ENCODE data around the gene OR7G1. TPM values are rescaled to one million over a fixed set of nuclear protein-coding genes. Genes with fewer than 3 reads are reported as not detected.

OR7G1 gene
- total RNA-seq, 1 donor from 2014 or later = not detected

DNA sequence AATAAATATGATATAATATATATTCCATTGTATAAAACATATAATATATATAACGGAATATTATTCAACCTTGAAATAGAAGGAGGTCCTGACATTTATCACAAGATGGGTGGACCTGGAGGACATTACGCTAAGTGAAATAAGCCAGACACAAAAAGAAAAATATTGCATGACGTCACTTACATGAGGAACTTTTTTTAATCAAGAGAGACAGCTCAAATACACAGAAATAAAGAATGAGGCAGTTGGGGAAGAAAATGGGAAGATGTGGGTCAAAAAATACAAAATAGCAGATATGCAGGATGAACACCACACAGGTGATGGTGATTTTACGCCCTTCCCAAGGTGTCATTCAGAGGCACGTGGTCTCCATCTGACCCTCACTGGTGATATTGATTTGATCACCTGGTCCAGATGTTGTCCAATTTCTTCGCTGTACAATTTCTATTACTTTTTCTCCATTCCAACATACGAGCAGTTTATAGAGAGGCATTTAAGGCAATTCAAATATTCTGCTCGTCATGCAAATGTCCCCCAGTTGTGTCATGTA lies 24.1 kb upstream of the OR7G1 start:
- peaks cover 17% of the 10 kb centered on the region for H3K4me1 Mint-ChIP-seq (ENCODE audit: low read depth)

GRCh38 chr19:9132422-9132821 lies 16.9 kb upstream of the OR7G1 start:
- Mint-ChIP-seq H3K9me3 (no peaks in the 10 kb centered on the region), H3K27ac (no peak overlapping the region), H3K36me3 (ENCODE audit: low read depth) (no peaks in the 10 kb centered on the region), H3K4me1 (ENCODE audit: low read depth) (peaks cover 6% of the 10 kb centered on the region), H3K27me3 (ENCODE audit: low read depth) (no peaks in the 10 kb centered on the region), H3K4me3 (ENCODE audit: low read depth) (no peak overlapping the region)
- intact Hi-C loops (cut with micrococcal nuclease) = no loop called here
- DNase-seq (ENCODE audit: low spot score) = no peak

More for the DNA sequence above, 24.1 kb upstream of the OR7G1 start:
- Mint-ChIP-seq H3K27me3 (ENCODE audit: low read depth) (no peaks in the 10 kb centered on the region), H3K36me3 (ENCODE audit: low read depth) (peaks cover 39% of the 10 kb centered on the region), H3K4me3 (ENCODE audit: low read depth) (peak overlapping the region; percentile 94), H3K9me3 (peaks cover 23% of the 10 kb centered on the region), H3K27ac (peak overlapping the region; percentile 95)
- intact Hi-C loops (cut with micrococcal nuclease) = loop anchor here (1.0 to 5.0 kb wide), 3 partner anchors 173 to 651 kb away; partner anchors contain the start of gene ZNF561
- no peak for DNase-seq (ENCODE audit: low spot score)

- Mint-ChIP-seq H3K36me3 (ENCODE audit: low read depth) (no peaks in the 10 kb centered on the region), H3K27ac (no peak overlapping the region), H3K9me3 (no peaks in the 10 kb centered on the region), H3K4me3 (ENCODE audit: low read depth) (no peak overlapping the region), H3K4me1 (ENCODE audit: low read depth) (peaks cover 2% of the 10 kb centered on the region), H3K27me3 (ENCODE audit: low read depth) (no peaks in the 10 kb centered on the region)
- DNase-seq (ENCODE audit: low spot score) = no peak
- intact Hi-C loops (cut with micrococcal nuclease) = no loop called here
Observed at GRCh38 chr19:9130965-9131364, 15.4 kb upstream of the OR7G1 start.

- H3K4me1 Mint-ChIP-seq (ENCODE audit: low read depth) = peaks cover 2% of the 10 kb centered on the region
- DNase-seq (ENCODE audit: low spot score) = no peak
- H3K27me3 Mint-ChIP-seq (ENCODE audit: low read depth) = no peaks in the 10 kb centered on the region
- peaks cover 5% of the 10 kb centered on the region for H3K9me3 Mint-ChIP-seq
- intact Hi-C loops (cut with micrococcal nuclease) = no loop called here
- H3K27ac Mint-ChIP-seq = no peak overlapping the region
- H3K36me3 Mint-ChIP-seq (ENCODE audit: low read depth) = no peaks in the 10 kb centered on the region
- H3K4me3 Mint-ChIP-seq (ENCODE audit: low read depth) = no peak overlapping the region
Observed at GRCh38 chr19:9128171-9128570, 12.6 kb upstream of the OR7G1 start.

DNA sequence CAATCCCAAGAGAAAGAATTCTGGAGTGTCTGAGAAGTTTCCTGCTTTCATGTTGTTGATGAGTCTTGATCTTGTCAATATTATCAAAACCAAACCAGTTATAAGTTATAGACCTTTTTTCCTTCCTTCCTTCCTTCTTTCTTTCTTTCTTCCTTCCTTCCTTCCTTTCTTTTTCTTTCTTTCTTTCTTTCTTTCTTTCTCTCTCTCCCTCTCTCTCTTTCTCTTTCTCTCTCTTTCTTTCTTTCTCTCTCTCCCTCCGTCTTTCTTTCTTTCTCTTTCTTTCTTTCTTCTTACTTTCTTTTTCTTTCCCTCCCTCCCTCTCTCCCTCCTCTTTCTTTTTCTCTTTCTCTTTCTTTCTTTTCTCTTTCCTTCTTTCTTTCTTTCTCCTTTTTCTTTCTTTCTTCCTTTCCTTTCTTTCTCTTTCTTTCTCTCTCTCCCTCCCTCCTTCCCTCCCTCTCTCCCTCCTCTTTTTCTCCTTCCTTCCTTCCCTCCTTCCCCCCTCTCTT lies 11.4 kb upstream of the OR7G1 start, which contains the start of gene OR7G3:
Gene OR7G3 (minus strand): TSS at position 51 of the 506 bp plus-strand sequence. CDS start 0 bp downstream, at position 51.
- H3K36me3 Mint-ChIP-seq (ENCODE audit: low read depth) = no peaks in the 10 kb centered on the region
- peaks cover 6% of the 10 kb centered on the region for H3K9me3 Mint-ChIP-seq
- intact Hi-C loops (cut with micrococcal nuclease) = no loop called here
- no peak within 1 kb of the TSS for H3K27ac Mint-ChIP-seq
- H3K4me3 Mint-ChIP-seq (ENCODE audit: low read depth) = no peak within 1 kb of the TSS
- peaks cover 2% of the 10 kb centered on the region for H3K4me1 Mint-ChIP-seq (ENCODE audit: low read depth)
- DNase-seq (ENCODE audit: low spot score) = no peak
- H3K27me3 Mint-ChIP-seq (ENCODE audit: low read depth) = no peaks in the 10 kb centered on the region

- H3K27me3 Mint-ChIP-seq (ENCODE audit: low read depth) = peaks cover 1% of the 10 kb centered on the region
- DNase-seq (ENCODE audit: low spot score) = no peak
- no peaks in the 10 kb centered on the region for H3K4me1 Mint-ChIP-seq (ENCODE audit: low read depth)
- no peak overlapping the region for H3K4me3 Mint-ChIP-seq (ENCODE audit: low read depth)
- intact Hi-C loops (cut with micrococcal nuclease) = no loop called here
- no peaks in the 10 kb centered on the region for H3K36me3 Mint-ChIP-seq (ENCODE audit: low read depth)
- H3K9me3 Mint-ChIP-seq = no peaks in the 10 kb centered on the region
- H3K27ac Mint-ChIP-seq = no peak overlapping the region
Observed at GRCh38 chr19:9116547-9116946, 984 bp upstream of the OR7G1 start.

GRCh38 chr19:9109959-9110358 lies 5.6 kb downstream of the OR7G1 start:
- no peaks in the 10 kb centered on the region for H3K27me3 Mint-ChIP-seq (ENCODE audit: low read depth)
- no peak overlapping the region for H3K27ac Mint-ChIP-seq
- H3K36me3 Mint-ChIP-seq (ENCODE audit: low read depth) = no peaks in the 10 kb centered on the region
- no peak for DNase-seq (ENCODE audit: low spot score)
- intact Hi-C loops (cut with micrococcal nuclease) = no loop called here
- no peaks in the 10 kb centered on the region for H3K9me3 Mint-ChIP-seq
- H3K4me3 Mint-ChIP-seq (ENCODE audit: low read depth) = no peak overlapping the region
- H3K4me1 Mint-ChIP-seq (ENCODE audit: low read depth) = no peaks in the 10 kb centered on the region

- H3K27me3 Mint-ChIP-seq (ENCODE audit: low read depth) = no peaks in the 10 kb centered on the region
- no peaks in the 10 kb centered on the region for H3K4me1 Mint-ChIP-seq (ENCODE audit: low read depth)
- no peak within 1 kb of the TSS for H3K27ac Mint-ChIP-seq
Observed at GRCh38 chr19:9107375-9107774, 8.2 kb downstream of the OR7G1 start, which contains the start of gene OR7G2. TSS of gene OR7G2 (minus strand) at chr19:9107475. CDS start at chr19:9103243, 4,232 bp downstream.

DNA sequence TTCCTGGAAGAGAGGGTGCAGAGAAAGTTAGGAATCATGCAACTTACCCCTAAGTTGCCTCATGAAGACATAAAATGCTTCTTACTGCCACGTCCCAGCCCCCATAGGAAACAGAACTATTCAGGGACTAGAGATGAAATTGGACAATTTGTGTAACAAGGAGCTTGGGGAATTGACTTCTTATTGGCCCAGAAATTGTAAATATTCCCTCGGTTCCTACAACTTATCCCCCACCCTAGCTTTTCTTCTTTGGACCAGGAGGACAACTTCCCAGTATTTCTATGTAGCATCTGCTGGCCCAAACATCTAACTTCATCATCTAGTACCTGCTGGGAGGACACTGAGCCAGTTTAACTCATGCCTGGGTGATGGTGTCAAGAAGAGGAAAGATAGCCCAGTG lies 28.8 kb downstream of the OR7G1 start, which contains the start of gene OR1M1:
Gene OR1M1 (plus strand): TSS at position 301 of the 400 bp plus-strand sequence. CDS start 6,184 bp downstream, outside the sequence.
- Mint-ChIP-seq H3K9me3 (no peaks in the 10 kb centered on the region), H3K4me3 (ENCODE audit: low read depth) (no peak within 1 kb of the TSS), H3K4me1 (ENCODE audit: low read depth) (no peaks in the 10 kb centered on the region), H3K27ac (no peak within 1 kb of the TSS), H3K27me3 (ENCODE audit: low read depth) (no peaks in the 10 kb centered on the region), H3K36me3 (ENCODE audit: low read depth) (no peaks in the 10 kb centered on the region)
- no peak for DNase-seq (ENCODE audit: low spot score)
- intact Hi-C loops (cut with micrococcal nuclease) = no loop called here

More at GRCh38 chr19:9107375-9107774, 8.2 kb downstream of the OR7G1 start, which contains the start of gene OR7G2:
- no peak within 1 kb of the TSS for H3K4me3 Mint-ChIP-seq (ENCODE audit: low read depth)
- no peaks in the 10 kb centered on the region for H3K9me3 Mint-ChIP-seq
- no peaks in the 10 kb centered on the region for H3K36me3 Mint-ChIP-seq (ENCODE audit: low read depth)
- no peak for DNase-seq (ENCODE audit: low spot score)
- intact Hi-C loops (cut with micrococcal nuclease) = no loop called here

GRCh38 chr19:9078651-9079050 lies 36.9 kb downstream of the OR7G1 start:
- H3K36me3 Mint-ChIP-seq (ENCODE audit: low read depth) = no peaks in the 10 kb centered on the region
- H3K4me1 Mint-ChIP-seq (ENCODE audit: low read depth) = no peaks in the 10 kb centered on the region
- no peak overlapping the region for H3K27ac Mint-ChIP-seq
- no peaks in the 10 kb centered on the region for H3K9me3 Mint-ChIP-seq
- DNase-seq (ENCODE audit: low spot score) = no peak
- H3K27me3 Mint-ChIP-seq (ENCODE audit: low read depth) = no peaks in the 10 kb centered on the region
- intact Hi-C loops (cut with micrococcal nuclease) = no loop called here
- no peak overlapping the region for H3K4me3 Mint-ChIP-seq (ENCODE audit: low read depth)

DNA sequence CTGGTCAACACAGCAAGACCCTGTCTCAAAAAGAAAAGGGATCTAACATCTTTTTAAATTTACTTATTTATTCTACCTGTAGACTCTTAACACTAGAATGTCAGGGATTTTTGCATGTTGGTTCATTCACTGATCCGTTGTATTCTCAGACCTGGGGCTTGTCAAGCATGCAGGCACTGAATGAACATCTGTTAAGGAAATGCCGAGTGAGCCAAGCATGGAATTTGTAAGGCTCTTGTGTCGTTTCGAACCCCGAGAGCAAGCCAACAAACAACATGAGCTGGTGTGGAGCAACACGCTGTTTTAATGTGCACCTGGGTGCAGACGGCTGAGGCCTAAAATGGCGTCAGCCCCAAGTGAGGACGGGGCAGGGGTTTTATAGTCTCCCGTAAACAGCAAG lies 38.7 kb downstream of the OR7G1 start:
- Mint-ChIP-seq H3K9me3 (no peaks in the 10 kb centered on the region), H3K4me3 (ENCODE audit: low read depth) (no peak overlapping the region), H3K4me1 (ENCODE audit: low read depth) (no peaks in the 10 kb centered on the region), H3K27me3 (ENCODE audit: low read depth) (no peaks in the 10 kb centered on the region), H3K36me3 (ENCODE audit: low read depth) (no peaks in the 10 kb centered on the region), H3K27ac (no peak overlapping the region)
- intact Hi-C loops (cut with micrococcal nuclease) = no loop called here
- DNase-seq (ENCODE audit: low spot score) = no peak

DNA sequence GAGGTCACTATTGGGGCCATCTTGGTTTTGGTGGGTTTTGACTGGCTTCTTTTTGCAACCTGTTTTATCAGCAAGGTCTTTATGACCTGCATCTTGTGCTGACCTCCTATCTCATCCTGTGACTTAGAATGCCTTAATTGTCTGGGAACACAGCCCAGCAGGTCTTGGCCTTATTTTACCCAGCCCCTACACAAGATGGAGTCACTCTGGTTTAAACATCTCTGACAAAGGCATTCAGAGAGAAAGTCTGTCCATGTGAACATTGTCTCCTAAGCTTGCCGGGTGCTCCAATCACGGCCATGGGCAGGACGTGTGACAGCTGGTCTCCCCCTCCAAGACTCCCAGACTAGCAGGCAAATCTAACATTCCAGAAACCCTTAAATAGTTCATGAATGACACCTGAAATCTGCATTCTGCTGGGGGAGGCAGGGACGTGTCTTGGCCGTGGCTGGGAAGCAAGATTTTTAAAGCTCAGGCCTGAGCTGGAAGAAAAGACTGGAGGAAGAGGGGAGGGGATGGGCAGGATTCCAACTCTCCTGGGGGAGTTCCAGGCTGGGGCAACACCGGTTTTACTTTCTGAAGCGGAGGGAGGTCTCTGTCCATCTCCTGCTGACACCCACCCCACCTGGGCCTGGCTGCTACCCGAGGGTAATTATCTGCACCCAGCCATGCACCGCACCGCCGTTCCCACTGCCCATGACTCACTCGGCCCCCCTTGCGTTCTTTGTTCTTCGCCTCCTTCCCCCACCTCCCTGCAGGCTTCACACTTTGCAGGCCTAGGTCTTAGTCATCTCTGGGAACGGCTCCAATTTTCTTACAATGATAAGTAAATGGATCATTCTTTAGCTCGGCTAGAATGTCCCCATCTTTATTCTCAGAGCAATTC lies 40.3 kb downstream of the OR7G1 start:
- Mint-ChIP-seq H3K27ac (no peak overlapping the region), H3K9me3 (no peaks in the 10 kb centered on the region), H3K4me1 (ENCODE audit: low read depth) (no peaks in the 10 kb centered on the region), H3K27me3 (ENCODE audit: low read depth) (no peaks in the 10 kb centered on the region), H3K36me3 (ENCODE audit: low read depth) (no peaks in the 10 kb centered on the region), H3K4me3 (ENCODE audit: low read depth) (no peak overlapping the region)
- DNase-seq (ENCODE audit: low spot score) = no peak
- intact Hi-C loops (cut with micrococcal nuclease) = no loop called here

DNA sequence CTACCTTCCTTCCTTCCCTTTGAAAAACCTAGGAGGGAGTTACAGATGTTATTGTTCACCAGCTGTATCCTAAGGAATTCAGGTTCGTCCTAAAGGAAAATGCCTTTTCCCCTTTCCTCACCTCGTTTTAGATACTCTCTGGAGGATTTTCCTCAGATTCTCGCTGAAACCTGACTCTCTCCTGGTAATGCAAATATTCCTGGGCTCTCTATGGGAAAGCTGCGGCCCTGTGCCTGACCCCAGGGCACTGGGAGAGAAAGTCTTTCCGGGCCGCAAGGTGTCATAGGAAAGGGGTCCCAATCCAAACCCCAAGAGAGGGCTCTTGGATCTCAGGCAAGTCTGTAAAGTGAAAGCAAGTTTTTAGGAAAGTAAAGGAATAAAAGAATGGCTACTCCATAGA lies 41.8 kb downstream of the OR7G1 start:
- H3K27ac Mint-ChIP-seq = no peak overlapping the region
- H3K36me3 Mint-ChIP-seq (ENCODE audit: low read depth) = no peaks in the 10 kb centered on the region
- DNase-seq (ENCODE audit: low spot score) = no peak
- no peak overlapping the region for H3K4me3 Mint-ChIP-seq (ENCODE audit: low read depth)
- no peaks in the 10 kb centered on the region for H3K9me3 Mint-ChIP-seq
- intact Hi-C loops (cut with micrococcal nuclease) = no loop called here
- no peaks in the 10 kb centered on the region for H3K27me3 Mint-ChIP-seq (ENCODE audit: low read depth)
- H3K4me1 Mint-ChIP-seq (ENCODE audit: low read depth) = no peaks in the 10 kb centered on the region

All from activated T-helper 2 cell treated with anti-CD3 and anti-CD28 coated beads, Interferon-gamma antibody, Interleukin-2, Interleukin-4, amounts not matched to agents 10 μg/mL and 5 μg/mL and 100 μg/mL, durations not matched to agents 14 hours and 24 hours and 36 hours (primary cell).